ENCODE results near the gene GRK6. TPM values are rescaled to one million over a fixed set of nuclear protein-coding genes. Genes with fewer than 3 reads are reported as not detected.

Gene GRK6
- total and polyA plus RNA-seq, 2 of the 4 experiments (the other 2 are of a cell fraction): 25.3 to 30.1 TPM

DNA sequence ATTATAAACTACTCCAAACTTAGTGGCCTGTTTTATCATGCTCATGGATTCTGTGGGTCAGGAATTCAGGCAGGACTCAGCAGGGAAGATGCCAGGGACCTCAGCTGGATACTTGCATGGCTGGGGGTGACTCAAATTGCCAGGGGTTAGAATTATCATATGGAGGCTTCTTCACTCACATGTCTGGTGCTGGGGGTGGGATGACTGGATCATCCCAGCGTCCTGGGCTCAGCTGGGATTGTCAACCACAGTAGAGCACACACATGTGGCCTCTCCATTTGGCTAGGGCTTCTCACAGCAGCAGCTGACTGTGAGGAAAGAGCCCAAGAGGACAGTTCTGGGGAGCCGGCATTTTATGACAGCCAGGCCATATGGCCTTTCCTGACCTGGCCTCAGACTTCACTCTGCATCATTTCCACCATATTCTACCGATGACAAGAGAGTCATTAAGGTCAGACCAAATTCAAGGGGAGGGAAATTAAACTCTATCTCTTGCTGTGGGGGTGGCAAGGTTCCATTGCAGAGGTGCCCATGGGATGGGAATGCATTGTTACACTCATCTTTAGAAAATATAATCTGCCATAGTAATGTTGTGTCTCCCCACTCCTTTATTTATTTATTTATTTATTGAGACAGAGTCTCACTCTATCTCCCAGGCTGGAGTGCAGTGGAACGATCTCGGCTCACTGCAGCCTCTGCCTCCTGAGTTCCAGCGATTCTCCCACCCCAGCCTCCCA, 5.2 kb upstream of the GRK6 start:
- no CpG with 5 or more reads among the region's 6 CpGs for WGBS, 2 experiments (ENCODE audit: extremely low coverage in 2 of 2, insufficient read length in 1 of 2)
- Histone ChIP-seq H2AK5ac (ENCODE audit: low read depth, low read length) (0 out of 2 replicates have a peak overlapping the region, but pooled peaks have one; percentile 8), H3K27ac (ENCODE audit: insufficient read depth, low read length) (no peak overlapping the region), H2BK15ac (ENCODE audit: low read depth, low read length) (no peak overlapping the region), H3K27me3 (ENCODE audit: control insufficient read depth, insufficient read depth, low read length) (no peaks in the 10 kb centered on the region), H4K5ac (ENCODE audit: low read depth, low read length) (no peak overlapping the region), H3K9me1 (ENCODE audit: insufficient read depth, low read length) (peaks cover 9% of the 10 kb centered on the region), H3K36me3 (ENCODE audit: control insufficient read depth, insufficient read depth, low read length) (no peaks in the 10 kb centered on the region), H3K9me3 (ENCODE audit: control insufficient read depth, insufficient read depth, low read length) (no peaks in the 10 kb centered on the region), H3K4me2 (ENCODE audit: low read depth, low read length) (no peak overlapping the region), H4K91ac (ENCODE audit: insufficient read depth, low read depth, low read length) (no peak overlapping the region), H3K18ac (ENCODE audit: low read depth, low read length) (no peak overlapping the region), H2BK120ac (ENCODE audit: low read depth, low read length) (no peak overlapping the region), H4K20me1 (ENCODE audit: insufficient read depth, low read length) (no peaks in the 10 kb centered on the region), H3K4me1 (ENCODE audit: control insufficient read depth, insufficient read depth, low read length) (peaks cover 3% of the 10 kb centered on the region; the same call in 1 of the 2 replicates), H3K79me1 (ENCODE audit: low read depth in 1 of 2, low read length in 2 of 2) (peaks cover 0 to 5% of the 10 kb centered on the region in 2 experiments; a peak in 1 of 4 replicates), H3K56ac (ENCODE audit: extremely low read depth, insufficient read depth, low read length) (no peak overlapping the region), H2AFZ (replicated peaks; ENCODE audit: low read length, poor library complexity) (no peak overlapping the region), H3K23ac (ENCODE audit: low read depth, low read length) (no peak overlapping the region), H2AK9ac (replicated peaks; ENCODE audit: low read depth, low read length, poor library complexity) (no peak overlapping the region), H3K4ac (ENCODE audit: low read depth, low read length) (no peak overlapping the region), H4K8ac (ENCODE audit: low read depth in 2 of 2, low read length in 2 of 2) (no peak overlapping the region), H3K9ac (ENCODE audit: low read depth, low read length) (no peak overlapping the region), H2BK5ac (ENCODE audit: low read depth, low read length, poor library complexity, severe bottlenecking) (no peak overlapping the region), H2BK20ac (ENCODE audit: low read depth, low read length) (no peak overlapping the region), H3K4me3 (ENCODE audit: insufficient read depth, low read depth, low read length) (no peak overlapping the region), H3K14ac (replicated peaks; ENCODE audit: low read depth, low read length) (no peak overlapping the region)
- ATAC-seq (ENCODE audit: low read depth) (no peak), DNase-seq (peak; percentile 19)
- in situ Hi-C loops (cut with MboI; ENCODE audit: low sequenced_read_pairs) (no loop called here), intact Hi-C loops (cut with micrococcal nuclease) (no loop called here), dilution Hi-C loops (cut with HindIII; ENCODE audit: low sequenced_read_pairs, unreplicated experiment) (no loop called here)
- BruUV-seq (replicated peaks): no TSS peak
- ChIA-PET POLR2A (ENCODE audit: unreplicated experiment) (no interaction called here), CTCF (no interaction called here)
- TF ChIP-seq, protein P1, sequence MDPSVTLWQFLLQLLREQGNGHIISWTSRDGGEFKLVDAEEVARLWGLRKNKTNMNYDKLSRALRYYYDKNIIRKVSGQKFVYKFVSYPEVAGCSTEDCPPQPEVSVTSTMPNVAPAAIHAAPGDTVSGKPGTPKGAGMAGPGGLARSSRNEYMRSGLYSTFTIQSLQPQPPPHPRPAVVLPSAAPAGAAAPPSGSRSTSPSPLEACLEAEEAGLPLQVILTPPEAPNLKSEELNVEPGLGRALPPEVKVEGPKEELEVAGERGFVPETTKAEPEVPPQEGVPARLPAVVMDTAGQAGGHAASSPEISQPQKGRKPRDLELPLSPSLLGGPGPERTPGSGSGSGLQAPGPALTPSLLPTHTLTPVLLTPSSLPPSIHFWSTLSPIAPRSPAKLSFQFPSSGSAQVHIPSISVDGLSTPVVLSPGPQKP (IDR thresholded peaks at IDR 0.05; ENCODE audit: borderline replicate concordance, low read depth, low read length): no peak
- TF ChIP-seq RAD21 (IDR thresholded peaks at IDR 0.05; ENCODE audit: low read length): no peak
- no peak for TF ChIP-seq MAZ (IDR thresholded peaks at IDR 0.05; ENCODE audit: borderline replicate concordance, low read depth, low read length)
- TF ChIP-seq, protein P2, sequence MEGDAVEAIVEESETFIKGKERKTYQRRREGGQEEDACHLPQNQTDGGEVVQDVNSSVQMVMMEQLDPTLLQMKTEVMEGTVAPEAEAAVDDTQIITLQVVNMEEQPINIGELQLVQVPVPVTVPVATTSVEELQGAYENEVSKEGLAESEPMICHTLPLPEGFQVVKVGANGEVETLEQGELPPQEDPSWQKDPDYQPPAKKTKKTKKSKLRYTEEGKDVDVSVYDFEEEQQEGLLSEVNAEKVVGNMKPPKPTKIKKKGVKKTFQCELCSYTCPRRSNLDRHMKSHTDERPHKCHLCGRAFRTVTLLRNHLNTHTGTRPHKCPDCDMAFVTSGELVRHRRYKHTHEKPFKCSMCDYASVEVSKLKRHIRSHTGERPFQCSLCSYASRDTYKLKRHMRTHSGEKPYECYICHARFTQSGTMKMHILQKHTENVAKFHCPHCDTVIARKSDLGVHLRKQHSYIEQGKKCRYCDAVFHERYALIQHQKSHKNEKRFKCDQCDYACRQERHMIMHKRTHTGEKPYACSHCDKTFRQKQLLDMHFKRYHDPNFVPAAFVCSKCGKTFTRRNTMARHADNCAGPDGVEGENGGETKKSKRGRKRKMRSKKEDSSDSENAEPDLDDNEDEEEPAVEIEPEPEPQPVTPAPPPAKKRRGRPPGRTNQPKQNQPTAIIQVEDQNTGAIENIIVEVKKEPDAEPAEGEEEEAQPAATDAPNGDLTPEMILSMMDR (conservative IDR thresholded peaks at IDR 0.05; ENCODE audit: low read depth, low read length): no peak
- no peak for TF ChIP-seq MXI1 (IDR thresholded peaks at IDR 0.05; ENCODE audit: borderline replicate concordance, low read depth, low read length)
- TF ChIP-seq CHD1 (IDR thresholded peaks at IDR 0.05; ENCODE audit: low read depth, low read length): no peak
